ENCODE results near the gene CDCP2.

DNA sequence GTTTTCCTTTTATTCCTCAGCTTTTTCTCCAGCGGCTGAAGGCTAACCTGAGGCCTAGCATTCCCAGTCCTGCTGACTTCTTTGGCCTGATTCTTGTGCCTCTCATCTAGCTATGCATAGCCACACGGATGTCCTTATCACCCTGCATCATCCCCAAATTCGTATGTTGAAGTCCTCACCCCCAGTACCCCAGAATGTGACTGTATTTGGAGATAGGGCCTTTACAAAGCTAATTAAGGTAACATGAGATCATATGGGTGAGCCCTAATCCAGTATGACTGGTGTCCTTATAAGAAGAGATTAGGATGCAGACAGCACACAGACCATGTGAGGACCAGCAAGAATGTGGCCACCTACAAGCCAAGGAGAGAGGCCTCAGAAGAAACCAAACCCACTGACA lies 44.6 kb downstream of the CDCP2 start:
- TF ChIP-seq, protein P1, sequence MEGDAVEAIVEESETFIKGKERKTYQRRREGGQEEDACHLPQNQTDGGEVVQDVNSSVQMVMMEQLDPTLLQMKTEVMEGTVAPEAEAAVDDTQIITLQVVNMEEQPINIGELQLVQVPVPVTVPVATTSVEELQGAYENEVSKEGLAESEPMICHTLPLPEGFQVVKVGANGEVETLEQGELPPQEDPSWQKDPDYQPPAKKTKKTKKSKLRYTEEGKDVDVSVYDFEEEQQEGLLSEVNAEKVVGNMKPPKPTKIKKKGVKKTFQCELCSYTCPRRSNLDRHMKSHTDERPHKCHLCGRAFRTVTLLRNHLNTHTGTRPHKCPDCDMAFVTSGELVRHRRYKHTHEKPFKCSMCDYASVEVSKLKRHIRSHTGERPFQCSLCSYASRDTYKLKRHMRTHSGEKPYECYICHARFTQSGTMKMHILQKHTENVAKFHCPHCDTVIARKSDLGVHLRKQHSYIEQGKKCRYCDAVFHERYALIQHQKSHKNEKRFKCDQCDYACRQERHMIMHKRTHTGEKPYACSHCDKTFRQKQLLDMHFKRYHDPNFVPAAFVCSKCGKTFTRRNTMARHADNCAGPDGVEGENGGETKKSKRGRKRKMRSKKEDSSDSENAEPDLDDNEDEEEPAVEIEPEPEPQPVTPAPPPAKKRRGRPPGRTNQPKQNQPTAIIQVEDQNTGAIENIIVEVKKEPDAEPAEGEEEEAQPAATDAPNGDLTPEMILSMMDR (IDR thresholded peaks at IDR 0.05; ENCODE audit: poor library complexity): no peak
- TF ChIP-seq EZH2 (IDR thresholded peaks at IDR 0.05; ENCODE audit: borderline replicate concordance): no peak

All from hepatocyte (in vitro differentiated cells).